RPMI8226 (cell line): Measurements from ENCODE around the gene GNA15.

Experiments used
- DNase-seq: peaks from one replicate; pipeline ENCODE4 v3.0.0-alpha.2; 2015

The GNA15 gene

DNA sequence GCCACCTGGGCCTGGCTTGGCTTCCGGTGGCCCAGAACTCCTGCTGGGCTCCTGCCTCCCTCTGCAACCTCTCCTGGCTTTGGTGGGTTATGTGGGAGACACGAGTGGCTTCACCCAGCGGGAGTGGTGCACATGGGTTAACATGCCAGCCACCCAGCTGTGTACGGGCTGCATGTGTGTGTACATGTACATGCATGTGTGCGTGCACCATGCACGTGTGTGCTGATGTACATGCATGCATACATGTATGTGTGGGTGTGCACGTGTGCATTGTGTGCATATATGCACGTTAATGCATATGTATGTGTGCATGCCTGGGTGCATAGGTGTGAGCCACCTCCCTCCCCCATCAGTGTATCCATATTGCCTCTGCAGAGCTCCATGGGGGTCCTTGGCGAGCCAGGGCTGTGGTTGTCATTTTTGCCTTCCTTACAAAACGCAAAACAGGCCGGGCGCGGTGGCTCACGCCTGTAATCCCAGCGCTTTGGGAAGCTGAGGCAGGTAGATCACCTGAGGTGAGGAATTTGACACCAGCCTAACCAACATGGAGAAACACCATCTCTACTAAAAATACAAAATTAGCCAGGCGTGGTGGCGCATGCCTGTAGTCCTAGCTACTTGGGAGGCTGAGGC lies 29.2 kb upstream of the GNA15 start:
- DNase-seq = no peak

DNA sequence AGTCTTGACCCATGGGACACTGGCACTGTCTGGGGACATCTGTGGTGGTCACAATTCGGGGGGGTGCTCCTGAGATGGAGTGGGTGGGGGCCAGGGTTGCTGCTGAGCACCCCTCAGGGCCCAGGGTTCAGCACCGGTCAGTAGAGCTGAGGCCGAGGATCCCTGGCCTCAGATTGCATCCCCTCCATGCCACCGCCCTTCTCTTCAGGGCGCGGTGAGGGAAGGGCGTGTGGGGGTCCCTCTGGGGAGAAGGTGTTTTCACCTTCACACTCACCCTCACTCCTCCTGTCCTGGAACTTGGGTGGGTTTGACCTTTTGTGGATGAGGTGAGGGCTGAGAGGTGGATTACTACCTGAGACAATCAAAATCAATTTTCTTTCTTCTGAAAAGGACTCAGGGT lies 28.2 kb upstream of the GNA15 start:
- DNase-seq = no peak

DNA sequence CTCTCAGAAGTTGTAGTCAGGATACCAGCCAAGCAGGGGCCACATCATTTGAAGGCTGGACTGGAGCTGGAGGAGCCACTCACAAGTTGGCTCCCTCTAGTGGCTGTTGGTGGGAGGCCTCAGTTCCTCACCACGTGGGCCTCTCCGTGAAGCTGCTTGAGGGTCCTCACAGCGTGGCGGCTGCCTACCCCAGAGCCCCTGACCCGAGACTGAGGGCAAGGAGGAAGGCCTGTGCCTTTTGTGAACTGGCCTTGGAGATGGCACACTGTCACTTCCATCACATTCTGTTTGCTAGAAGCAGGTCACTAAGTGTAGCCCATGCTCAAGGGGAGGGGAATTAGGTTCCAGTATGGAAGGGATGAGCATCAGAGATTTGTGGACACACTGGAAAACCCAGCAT lies 27.1 kb upstream of the GNA15 start:
- peak; percentile 81 for DNase-seq

DNA sequence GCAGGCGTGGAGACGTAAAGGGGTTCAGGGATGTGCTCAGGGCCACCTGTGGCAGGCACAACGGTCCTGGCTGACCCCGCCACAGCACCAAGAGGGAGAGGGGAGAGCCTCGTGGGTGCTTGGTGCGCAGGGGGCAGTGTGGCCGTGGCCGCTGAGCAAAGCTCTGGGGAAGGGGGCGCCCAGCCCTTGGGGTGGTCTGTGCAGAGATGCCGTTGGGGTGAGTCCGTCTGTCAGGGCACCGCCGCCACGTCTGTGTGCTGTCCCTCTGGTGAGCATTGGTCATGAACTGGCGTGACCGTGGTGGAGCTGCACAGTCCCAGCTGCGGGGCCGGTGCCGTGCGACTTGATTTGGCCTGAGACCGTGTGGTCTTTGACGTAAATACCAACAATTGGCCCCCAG lies 26.3 kb upstream of the GNA15 start:
- no peak for DNase-seq

DNA sequence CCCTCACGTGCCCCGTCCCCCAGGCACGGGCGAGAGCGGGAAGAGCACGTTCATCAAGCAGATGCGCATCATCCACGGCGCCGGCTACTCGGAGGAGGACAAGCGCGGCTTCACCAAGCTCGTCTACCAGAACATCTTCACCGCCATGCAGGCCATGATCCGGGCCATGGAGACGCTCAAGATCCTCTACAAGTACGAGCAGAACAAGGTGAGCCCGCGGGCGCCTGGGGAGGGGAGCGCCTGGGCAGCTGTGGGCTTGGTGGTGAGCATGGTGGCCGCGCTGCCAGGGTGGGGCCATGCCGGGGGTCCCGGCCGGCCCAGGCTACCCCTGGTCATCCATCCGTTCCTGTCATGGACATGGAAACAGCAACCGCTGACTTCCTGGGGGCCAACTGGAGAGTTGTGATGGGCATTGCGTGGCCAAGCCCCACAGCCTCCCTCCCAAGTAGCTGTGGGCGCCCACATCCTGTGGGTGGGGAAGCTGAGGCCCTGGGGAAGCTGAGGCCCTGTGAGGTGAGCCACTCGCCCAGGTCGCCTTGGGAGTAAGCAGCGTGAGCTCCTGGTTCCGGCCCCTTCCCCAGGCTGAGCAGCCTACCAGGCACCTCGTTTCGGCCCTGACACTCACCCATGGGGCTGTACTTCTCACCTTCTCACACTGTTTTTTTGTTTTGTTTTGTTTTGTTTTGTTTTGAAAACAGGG lies 25.6 kb upstream of the GNA15 start:
- no peak for DNase-seq

DNA sequence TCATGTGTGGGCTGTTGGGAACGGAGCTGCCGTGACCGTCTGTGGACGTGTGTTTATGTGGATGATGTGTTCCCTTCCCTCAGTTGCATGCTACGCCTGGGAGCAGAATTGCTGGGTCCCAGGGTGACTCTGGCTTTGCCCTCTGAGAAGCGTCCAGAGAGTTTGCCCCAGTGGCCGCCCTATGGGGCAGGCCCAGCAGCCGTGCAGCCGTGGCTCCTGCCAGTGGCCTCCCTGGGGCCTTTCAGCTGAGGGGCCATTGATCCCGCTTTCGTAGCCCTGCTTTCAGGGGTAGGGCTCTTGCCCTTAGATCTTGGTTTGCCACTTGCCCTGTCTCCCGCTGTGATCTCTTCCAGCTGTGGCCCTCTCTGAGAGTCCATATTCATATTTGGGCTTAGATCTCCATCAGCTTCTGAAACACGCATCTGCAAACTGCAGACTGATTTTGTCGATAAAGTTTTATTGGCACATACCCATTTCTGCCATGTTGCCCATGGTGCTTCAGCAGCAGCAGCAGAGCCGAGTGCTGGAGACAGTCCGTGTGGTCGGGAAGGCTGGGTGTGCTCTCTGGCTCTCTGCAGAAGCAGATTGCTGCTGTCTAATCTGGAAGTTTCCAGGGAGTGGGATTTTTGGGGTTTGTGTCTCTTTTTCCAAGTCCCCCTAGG lies 24.1 kb upstream of the GNA15 start:
- no peak for DNase-seq

DNA sequence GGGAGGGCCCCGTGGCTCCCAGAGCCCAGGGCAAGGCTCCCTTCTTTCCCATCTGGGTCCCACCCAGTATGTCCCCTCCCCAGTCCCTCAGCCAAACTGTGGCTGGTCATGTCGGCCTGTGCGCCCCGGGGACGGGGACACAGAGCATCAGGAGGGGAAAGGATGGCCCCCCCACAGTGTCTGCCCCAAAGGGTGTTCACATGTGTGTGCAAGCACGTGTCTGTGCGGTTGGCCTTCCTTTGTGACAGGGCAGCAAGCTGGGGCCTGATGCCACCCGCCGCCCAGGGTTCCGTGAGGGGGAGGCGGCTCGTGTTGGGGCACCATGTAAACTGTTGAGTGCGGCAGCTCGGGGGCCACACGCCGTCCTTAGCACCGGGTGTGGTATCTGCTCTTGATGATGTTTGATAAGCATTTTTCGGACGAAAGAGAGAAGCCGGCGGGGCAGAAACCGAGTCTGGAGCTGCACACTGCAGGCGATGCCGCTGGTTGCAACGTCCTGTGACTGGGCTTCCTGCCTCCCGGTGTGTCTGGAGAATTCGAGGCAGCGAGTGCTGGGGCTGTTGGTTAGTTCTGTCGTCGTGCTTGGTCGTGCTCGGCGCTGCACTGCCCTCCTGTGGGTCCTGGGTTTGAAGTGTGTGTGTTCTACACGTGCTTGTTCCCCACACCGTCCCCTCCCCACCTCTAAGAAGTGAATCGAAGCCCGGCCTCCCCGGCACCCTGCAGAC lies 23.3 kb upstream of the GNA15 start:
- no peak for DNase-seq

DNA sequence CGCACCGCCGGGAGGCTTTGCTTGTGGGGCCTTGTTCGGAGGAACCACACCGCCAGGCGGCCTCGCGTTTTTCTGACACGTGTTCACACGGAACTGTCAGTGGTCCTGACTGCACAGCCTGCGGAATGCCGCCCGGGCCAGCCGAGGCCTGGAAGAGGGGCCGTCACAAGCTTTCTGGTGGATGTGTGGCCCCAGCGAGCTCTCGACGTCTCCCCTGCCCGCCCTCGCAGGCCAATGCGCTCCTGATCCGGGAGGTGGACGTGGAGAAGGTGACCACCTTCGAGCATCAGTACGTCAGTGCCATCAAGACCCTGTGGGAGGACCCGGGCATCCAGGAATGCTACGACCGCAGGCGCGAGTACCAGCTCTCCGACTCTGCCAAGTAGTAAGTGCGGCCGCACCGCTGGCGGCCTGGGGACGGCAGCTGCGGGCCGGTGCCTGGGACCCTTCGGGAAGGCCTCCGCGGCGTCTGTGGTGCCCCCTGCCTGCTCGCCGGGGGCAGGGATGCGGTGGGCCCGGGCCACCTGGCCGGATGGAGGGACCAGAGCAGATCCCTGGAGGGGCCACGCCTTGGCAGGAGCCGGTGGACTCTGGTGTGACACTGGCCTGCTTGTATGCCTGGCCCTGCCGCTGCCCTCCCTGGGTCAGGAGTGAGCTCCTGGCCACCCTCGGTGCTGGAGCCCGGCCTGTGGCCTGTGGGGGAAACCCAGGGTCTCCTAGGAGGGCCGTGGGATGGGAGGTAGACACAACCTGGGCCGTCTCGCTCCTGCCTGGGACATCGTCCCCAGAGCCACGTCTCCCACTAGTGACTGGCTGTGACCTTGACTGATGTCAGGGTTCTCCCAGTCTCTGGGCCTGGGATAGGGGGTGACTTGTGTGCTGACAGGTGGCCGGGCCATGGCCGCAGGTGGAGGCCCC lies 22.5 kb upstream of the GNA15 start:
- no peak for DNase-seq

DNA sequence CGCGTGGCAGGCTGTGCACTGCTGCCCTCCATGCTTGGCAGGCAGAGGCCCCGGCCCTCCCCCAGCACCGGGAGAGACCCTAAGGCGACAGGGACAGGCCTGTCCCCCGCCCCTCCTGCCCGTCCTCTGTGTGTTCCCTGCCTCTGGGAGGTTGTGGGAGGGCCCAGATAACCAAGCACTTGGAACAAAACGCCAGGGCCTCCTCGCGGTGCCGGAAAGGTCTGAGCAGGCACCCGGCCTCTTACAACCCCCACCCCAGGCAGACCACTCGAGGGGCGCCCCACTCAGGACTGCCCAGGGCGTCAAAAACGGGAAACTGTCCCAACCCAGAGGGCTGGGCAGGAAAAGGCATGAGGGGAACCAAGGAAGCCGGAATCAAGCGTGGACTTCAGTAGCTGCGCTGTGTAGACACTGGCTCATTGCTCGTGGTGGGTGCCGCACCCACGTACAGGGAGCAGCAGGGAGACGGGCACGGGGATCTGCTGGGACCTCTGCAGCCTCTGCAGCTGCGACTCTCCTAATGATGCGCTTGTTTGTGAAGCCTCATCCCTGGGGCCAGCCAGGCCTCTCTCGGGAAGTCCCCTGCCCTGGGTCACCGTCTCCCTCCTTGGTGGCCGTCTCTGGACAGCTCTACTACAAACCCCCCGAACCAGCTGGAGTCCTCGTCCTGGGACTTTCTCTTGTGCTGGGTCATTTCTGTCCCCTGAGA lies 21.7 kb upstream of the GNA15 start:
- no peak for DNase-seq

DNA sequence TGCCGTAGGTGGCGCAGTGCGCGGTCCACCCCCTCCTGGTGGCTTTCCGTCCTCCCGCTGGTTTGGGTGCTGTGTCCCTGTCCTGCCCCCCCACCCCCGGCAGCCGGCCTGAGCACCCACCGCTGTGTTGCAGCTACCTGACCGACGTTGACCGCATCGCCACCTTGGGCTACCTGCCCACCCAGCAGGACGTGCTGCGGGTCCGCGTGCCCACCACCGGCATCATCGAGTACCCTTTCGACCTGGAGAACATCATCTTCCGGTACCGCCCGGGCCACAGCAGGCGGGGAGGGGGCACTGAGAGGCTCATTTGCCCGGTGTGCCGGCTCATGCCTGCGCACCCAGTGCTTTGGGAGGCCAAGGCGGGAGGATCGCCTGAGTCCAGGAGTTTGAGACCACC lies 21.0 kb upstream of the GNA15 start:
- no peak for DNase-seq

DNA sequence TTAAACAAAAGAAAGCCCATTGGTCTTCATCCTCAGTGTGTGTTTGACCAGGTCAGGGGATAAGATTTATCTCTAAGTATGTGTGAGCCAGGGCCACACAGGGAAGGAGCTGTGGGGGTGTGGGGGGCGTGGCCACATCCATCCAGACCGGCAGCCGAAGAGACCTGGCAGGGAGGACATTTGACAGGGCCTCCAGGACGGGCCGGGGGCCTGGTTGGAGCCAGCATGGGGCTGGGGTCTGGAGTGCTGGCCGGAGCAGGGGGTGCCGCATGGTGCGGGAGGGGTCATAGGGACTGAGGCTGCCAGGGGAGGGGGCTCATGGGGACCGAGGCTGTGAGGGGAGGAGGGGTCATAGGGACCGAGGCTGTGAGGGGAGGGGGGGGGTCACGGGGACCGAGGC lies 20.4 kb upstream of the GNA15 start:
- DNase-seq = no peak

DNA sequence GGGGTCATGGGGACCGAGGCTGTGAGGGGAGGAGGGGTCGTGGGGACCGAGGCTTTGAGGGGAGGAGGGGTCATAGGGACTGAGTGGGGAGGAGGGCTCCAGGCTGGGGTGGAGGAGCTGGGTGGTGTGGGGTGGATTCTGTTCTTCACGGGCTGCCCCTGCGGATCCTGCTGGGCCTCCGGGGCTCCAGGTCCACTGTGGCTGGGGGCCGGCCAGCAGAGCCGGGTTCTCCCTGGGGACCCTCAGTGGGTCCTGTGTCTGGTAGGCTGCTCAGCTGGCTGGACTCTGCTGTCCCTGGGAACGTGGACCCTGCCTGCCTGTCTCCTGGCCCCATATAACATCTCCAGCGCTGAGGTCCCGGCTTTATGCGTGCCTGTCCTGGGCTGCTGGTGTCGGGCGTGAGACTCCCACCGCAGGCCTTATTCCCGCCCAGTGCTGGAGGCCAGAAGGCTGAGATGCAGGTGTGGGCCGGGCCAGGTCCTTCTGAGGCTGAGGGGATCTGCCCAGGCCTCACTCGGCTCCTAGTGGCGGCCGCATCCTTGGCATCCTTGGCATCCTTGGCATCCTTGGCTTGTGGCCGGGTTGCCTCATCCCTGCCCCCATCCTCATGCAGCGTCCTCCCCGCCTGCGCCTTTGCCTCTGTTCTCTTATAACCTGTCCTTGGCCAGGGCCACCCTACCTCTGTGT lies 19.8 kb upstream of the GNA15 start:
- no peak for DNase-seq

DNA sequence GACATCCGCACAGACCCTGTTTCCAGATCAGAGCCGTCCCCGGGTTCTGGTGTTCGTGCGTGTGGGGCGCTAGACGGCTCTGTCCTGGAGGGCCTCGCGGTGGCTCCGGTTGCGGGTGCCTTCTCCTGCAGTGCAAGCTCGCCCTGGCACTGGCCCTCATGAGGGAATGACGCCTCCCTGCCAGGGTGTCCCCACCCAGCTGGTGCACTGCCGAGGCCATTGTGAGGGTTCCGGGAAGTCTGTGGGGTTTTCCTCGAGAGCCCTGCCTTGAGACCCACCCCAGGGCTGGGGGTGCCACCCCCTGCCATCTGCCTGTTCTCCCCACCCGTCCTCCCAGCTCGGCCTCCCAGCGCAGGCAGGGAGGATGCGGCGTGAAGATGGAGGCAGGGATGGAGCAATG lies 19.2 kb upstream of the GNA15 start:
- no peak for DNase-seq

DNA sequence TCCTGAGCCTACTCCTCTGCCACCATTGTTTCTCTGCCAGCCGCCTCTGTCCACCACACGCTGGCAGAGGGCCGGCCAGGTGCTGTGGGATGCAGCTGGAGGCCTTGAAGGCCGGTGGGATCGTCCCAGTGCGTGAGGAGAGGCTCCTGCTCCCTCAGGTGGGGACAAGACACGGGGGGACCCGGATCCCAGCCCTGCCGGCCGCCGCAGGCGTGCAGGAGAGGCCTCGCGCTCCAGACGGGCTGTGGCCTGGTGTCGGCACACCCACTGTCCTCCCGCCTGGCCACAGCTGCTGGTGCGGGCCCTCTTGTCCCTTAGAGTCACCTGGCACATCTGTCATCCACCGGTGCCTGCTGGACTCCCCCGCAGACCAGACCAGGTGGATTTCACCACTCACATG lies 18.1 kb upstream of the GNA15 start:
- DNase-seq = no peak

DNA sequence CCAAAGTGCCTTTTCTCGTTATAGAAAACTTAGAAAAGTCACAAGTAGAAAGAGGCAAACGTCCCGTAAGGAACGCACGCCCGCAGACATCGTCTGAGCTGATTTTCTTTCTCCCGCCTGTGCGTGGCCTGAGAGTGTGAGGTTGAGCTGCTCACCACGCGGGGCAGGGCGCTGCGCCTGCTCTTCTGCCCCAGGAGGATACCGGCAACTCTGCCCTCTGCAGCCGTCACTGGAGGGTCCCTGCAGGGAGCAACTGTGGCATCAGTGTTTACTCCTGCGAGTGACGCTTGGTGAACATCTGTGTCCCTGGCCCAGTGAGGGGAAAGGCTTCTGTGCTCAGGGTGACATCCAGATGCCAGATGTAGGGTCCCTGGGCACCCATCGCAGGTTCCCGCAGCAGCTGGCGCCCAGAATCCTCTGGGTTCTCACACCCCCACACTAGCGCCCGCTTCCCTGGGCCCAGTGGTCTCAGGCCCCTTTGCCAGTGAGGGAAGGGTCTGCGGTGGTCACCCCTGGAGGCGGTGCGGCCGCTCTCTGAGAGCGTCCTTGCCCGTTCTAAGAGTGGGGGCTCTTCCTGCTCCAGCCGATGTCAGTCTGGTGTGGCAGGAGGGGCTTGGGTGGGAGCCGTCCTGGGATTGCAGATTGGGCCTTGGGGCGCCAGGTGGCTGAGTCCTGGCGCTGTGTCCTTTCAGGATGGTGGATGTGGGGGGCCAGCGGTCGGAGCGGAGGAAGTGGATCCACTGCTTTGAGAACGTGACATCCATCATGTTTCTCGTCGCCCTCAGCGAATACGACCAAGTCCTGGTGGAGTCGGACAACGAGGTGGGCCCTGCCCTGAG lies 17.4 kb upstream of the GNA15 start:
- DNase-seq = no peak

DNA sequence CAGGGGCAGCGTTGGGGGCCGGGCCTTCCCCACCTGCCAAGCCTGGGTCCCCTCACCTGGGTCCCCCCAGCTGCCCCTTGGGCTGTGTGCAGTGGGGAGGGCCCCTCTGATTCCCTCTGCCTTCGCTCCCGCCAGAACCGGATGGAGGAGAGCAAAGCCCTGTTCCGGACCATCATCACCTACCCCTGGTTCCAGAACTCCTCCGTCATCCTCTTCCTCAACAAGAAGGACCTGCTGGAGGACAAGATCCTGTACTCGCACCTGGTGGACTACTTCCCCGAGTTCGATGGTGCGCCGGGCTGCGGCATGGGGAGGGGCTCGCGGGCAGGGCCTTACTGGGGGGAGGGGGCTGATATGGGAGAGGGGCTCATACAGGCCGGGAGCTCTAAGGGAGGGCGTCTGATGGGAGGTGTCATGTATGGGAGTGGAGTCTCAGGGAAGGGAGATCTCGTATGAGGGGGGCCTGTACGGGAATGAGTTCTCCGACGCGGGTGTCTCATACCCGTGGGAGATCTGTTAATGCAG lies 16.7 kb upstream of the GNA15 start:
- no peak for DNase-seq

DNA sequence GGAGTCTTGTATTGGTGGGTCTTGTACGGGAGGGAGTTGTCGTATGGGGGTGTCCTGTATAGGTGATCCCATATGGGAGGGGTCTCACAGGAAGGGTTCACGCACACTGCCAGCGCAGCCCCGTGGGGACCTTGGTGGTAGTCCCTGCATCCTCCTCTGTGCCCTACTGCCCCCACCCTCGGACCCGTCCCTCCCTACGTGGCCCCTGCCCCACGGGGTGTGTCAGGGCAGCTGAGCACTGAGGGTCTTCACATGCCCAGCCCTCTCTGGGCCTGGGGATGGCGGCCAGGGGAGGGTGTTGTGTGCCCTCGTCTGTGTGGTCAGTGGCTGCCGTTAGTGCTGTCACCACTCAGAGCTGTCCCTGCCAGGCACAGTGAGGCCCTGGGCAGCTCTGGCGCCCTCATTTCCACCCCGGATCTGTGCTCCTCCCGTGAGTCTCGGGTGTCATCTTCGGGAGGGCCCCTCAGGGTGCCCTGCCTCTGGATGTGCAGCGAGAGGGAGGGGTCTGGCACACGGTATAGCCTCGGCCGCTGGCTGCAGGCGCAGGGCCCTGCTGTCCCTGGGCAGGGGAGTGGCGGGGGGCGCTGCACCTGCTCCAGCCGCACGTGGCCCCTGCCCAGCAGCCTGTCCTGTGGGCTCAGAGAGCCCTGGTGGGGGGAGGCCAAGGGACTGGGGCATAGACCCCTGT lies 16.0 kb upstream of the GNA15 start:
- DNase-seq = no peak

DNA sequence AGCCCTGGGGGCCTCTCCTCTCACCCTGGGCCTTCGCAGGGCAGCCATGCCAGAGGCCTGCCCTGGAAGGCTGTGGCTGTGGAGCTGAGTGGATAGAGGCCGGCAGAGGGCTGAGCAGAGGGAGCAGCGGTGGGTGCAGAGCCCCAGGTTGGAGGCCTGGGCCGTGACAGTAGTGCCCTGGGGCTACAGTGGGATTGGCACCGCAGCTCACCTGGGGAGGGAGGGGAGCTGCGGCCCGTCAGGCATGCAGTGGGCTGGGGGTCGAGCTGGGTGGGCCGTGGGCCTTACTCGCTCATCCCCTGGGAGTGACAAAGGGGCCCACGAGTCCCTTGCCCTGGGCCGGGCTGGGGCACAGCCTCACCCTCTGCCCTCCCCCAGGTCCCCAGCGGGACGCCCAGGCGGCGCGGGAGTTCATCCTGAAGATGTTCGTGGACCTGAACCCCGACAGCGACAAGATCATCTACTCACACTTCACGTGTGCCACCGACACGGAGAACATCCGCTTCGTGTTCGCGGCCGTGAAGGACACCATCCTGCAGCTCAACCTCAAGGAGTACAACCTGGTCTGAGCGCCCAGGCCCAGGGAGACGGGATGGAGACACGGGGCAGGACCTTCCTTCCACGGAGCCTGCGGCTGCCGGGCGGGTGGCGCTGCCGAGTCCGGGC lies 15.1 kb upstream of the GNA15 start:
- DNase-seq = no peak

DNA sequence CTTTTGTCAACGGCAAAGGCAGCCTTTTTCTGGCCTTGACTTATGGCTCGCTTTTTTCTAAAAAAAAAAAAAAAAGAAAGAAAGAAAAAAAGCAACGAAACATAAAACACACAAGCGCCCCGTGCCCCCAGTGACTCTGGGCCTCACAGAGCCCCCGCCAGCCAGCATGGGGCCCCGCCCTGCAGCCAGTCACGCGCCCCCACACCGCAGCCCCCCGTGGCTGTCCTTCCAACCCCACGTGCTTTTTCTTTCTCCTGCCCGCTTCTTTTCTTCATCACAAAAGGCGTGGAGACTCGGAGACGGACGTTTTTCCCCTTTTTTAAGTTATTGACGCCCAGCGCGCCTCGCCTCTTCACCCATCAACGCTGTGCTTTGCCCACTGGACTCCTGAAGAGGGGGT lies 14.4 kb upstream of the GNA15 start:
- no peak for DNase-seq
